Measurements from ENCODE around the gene EBI3.

- no peak for TF ChIP-seq RXRA (CRISPR knock-in tag; IDR thresholded peaks at IDR 0.05)
- no peak for TF ChIP-seq FOXM1 (CRISPR knock-in tag; IDR thresholded peaks at IDR 0.05)
- no peak for TF ChIP-seq SOX6 (IDR thresholded peaks at IDR 0.05)
- TF ChIP-seq SOX6 (CRISPR knock-in tag; IDR thresholded peaks at IDR 0.05): no peak
- TF ChIP-seq CTCF (CRISPR knock-in tag; IDR thresholded peaks at IDR 0.05): no peak
- TF ChIP-seq ZNF317 (CRISPR knock-in tag; IDR thresholded peaks at IDR 0.05): no peak
- TF ChIP-seq ZNF687 (CRISPR knock-in tag; IDR thresholded peaks at IDR 0.05): no peak
- TF ChIP-seq NR2F6 (IDR thresholded peaks at IDR 0.05): no peak
- no peak for TF ChIP-seq NR2F6 (CRISPR knock-in tag; IDR thresholded peaks at IDR 0.05)
- TF ChIP-seq SMC3 (IDR thresholded peaks at IDR 0.05; ENCODE audit: low read length): no peak
- TF ChIP-seq ZNF780A (CRISPR knock-in tag; IDR thresholded peaks at IDR 0.05): no peak
- TF ChIP-seq ZSCAN9 (CRISPR knock-in tag; IDR thresholded peaks at IDR 0.05; ENCODE audit: borderline replicate concordance): no peak
- no peak for TF ChIP-seq GMEB2 (CRISPR knock-in tag; IDR thresholded peaks at IDR 0.05; ENCODE audit: low read depth)
Observed at GRCh38 chr19:4194353-4194752, 35.0 kb upstream of the EBI3 start.
